RWPE2 (cell line): ENCODE measurements around the gene AMD1.

Experiments used
- ATAC-seq: fragments of 200-7000 bp; cut with Tn5 transposase; 3 replicates; pipeline ENCODE4 v1.9.1; 2021; ENCODE audit warnings: low read depth
- DNase-seq: peaks from one replicate; pipeline ENCODE4 v3.0.0-alpha.2; 2020; ENCODE audit warnings: low spot score
- H3K27ac ChIP-seq: fragments of 450-650 bp; 2 replicates; pipeline ENCODE4 v1.5.1; 2017; ENCODE audit warnings: mild to moderate bottlenecking; ENCODE audit not compliant: poor library complexity, severe bottlenecking
- H3K27me3 ChIP-seq: fragments of 250-450 bp; sonication (Bioruptor Pico); 2 replicates; pipeline ENCODE4 v1.5.1; 2021; ENCODE audit warnings: mild to moderate bottlenecking, moderate library complexity; ENCODE audit not compliant: insufficient read depth, poor library complexity, severe bottlenecking
- H3K36me3 ChIP-seq: fragments of 250-450 bp; sonication (Bioruptor Pico); 2 replicates; pipeline ENCODE4 v1.5.1; 2020; ENCODE audit warnings: low read depth, mild to moderate bottlenecking, moderate library complexity
- H3K4me1 ChIP-seq: fragments of 250-450 bp; sonication (Bioruptor Pico); 2 replicates; pipeline ENCODE4 v1.5.1; 2021; ENCODE audit warnings: mild to moderate bottlenecking, moderate library complexity; ENCODE audit not compliant: insufficient read depth, poor library complexity, severe bottlenecking
- H3K4me3 ChIP-seq: fragments of 250-450 bp; sonication (Bioruptor Pico); 2 replicates; pipeline ENCODE4 v1.5.1; 2021; ENCODE audit warnings: mild to moderate bottlenecking, moderate library complexity; ENCODE audit not compliant: severe bottlenecking
- H3K9me3 ChIP-seq: fragments of 250-450 bp; sonication (Bioruptor Pico); 2 replicates; pipeline ENCODE4 v1.5.1; 2021; ENCODE audit warnings: mild to moderate bottlenecking, moderate library complexity; ENCODE audit not compliant: severe bottlenecking
- TF ChIP-seq, protein P1 (sequence below): fragments of 450-650 bp; IDR thresholded peaks from one replicate; pipeline ENCODE4 v1.5.1; 2017; ENCODE audit warnings: mild to moderate bottlenecking, moderate library complexity; ENCODE audit not compliant: poor library complexity, severe bottlenecking

The AMD1 gene

GRCh38 chr6:110873981-110874879 is at the start of gene AMD1:
TSS of gene AMD1 (plus strand) at chr6:110874785. CDS start at chr6:110875106, 321 bp downstream.
- peaks cover 14% of the 10 kb centered on the region for H3K4me1 ChIP-seq
- DNase-seq (peak; percentile 98), ATAC-seq (peak; percentile 82)
- no peaks in the 10 kb centered on the region for H3K27me3 ChIP-seq
- H3K27ac ChIP-seq: peak within 1 kb of the TSS; percentile 87
- H3K36me3 ChIP-seq: peaks cover 20% of the 10 kb centered on the region
- no peaks in the 10 kb centered on the region for H3K9me3 ChIP-seq
- H3K4me3 ChIP-seq: peak within 1 kb of the TSS; percentile 86
- TF ChIP-seq, protein P1, sequence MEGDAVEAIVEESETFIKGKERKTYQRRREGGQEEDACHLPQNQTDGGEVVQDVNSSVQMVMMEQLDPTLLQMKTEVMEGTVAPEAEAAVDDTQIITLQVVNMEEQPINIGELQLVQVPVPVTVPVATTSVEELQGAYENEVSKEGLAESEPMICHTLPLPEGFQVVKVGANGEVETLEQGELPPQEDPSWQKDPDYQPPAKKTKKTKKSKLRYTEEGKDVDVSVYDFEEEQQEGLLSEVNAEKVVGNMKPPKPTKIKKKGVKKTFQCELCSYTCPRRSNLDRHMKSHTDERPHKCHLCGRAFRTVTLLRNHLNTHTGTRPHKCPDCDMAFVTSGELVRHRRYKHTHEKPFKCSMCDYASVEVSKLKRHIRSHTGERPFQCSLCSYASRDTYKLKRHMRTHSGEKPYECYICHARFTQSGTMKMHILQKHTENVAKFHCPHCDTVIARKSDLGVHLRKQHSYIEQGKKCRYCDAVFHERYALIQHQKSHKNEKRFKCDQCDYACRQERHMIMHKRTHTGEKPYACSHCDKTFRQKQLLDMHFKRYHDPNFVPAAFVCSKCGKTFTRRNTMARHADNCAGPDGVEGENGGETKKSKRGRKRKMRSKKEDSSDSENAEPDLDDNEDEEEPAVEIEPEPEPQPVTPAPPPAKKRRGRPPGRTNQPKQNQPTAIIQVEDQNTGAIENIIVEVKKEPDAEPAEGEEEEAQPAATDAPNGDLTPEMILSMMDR: no peak

GRCh38 chr6:110826236-110827129 is 48.1 kb upstream of the AMD1 start:
- Histone ChIP-seq H3K27ac (no peak overlapping the region), H3K9me3 (no peaks in the 10 kb centered on the region), H3K36me3 (no peaks in the 10 kb centered on the region), H3K27me3 (no peaks in the 10 kb centered on the region), H3K4me3 (no peak overlapping the region), H3K4me1 (no peaks in the 10 kb centered on the region)
- 0 out of 3 replicates have a peak, but pooled peaks have one; percentile 51 for ATAC-seq
- TF ChIP-seq, protein P1: no peak
- DNase-seq: no peak

GRCh38 chr6:110828396-110828795 is 46.2 kb upstream of the AMD1 start:
- Histone ChIP-seq H3K4me1 (no peaks in the 10 kb centered on the region), H3K27me3 (no peaks in the 10 kb centered on the region), H3K36me3 (no peaks in the 10 kb centered on the region), H3K27ac (no peak overlapping the region), H3K9me3 (no peaks in the 10 kb centered on the region), H3K4me3 (no peak overlapping the region)
- no peak for DNase-seq
- peak; percentile 64; the same call in 1 of the 3 replicates for ATAC-seq
- TF ChIP-seq, protein P1: no peak

- DNase-seq (no peak), ATAC-seq (no peak)
- H3K36me3 ChIP-seq: no peaks in the 10 kb centered on the region
- no peak overlapping the region for H3K27ac ChIP-seq
- no peaks in the 10 kb centered on the region for H3K27me3 ChIP-seq
- TF ChIP-seq, protein P1: no peak
- no peak overlapping the region for H3K4me3 ChIP-seq
- H3K4me1 ChIP-seq: no peaks in the 10 kb centered on the region
- H3K9me3 ChIP-seq: no peaks in the 10 kb centered on the region
Observed at GRCh38 chr6:110831405-110831804, 43.2 kb upstream of the AMD1 start.
